Fibroblast of skin of scalp (primary cell): ENCODE data around the gene CXCL6. TPM values are rescaled to one million over a fixed set of nuclear protein-coding genes. Genes with fewer than 3 reads are reported as not detected.

ENCODE experiments used
- DNase-seq: peaks from one replicate; pipeline ENCODE4 v3.0.0-alpha.2; 2013
- polyA plus RNA-seq, 2 experiments: library from polyadenylated mRNA; unstranded; fragments of 120-200 nt; gene quantifications; one replicate each; pipeline ENCODE4 v1.2.1, GENCODE V29; 2013; ENCODE audit not compliant: insufficient read length in 2 of 2

CXCL6 gene
- polyA plus RNA-seq (2013, experiment 1 of 2; ENCODE audit: insufficient read length), result 5.2 TPM
- 4.1 TPM for polyA plus RNA-seq (2013, experiment 2 of 2; ENCODE audit: insufficient read length)

- DNase-seq, result no peak
These were observed at the start of gene CXCL6 for GRCh38 chr4:73836373-73837279. TSS of gene CXCL6 (plus strand) at chr4:73836678. CDS start at chr4:73836751, 73 bp downstream.

GRCh38 chr4:73788411-73788810, 48.1 kb upstream of the CXCL6 start:
- no peak for DNase-seq

- DNase-seq, result no peak
These were observed 37.6 kb upstream of the CXCL6 start for GRCh38 chr4:73798842-73799241.

- DNase-seq, result no peak
These were observed 36.3 kb upstream of the CXCL6 start for GRCh38 chr4:73800206-73800605.

GRCh38 chr4:73801692-73802091, 34.8 kb upstream of the CXCL6 start:
- no peak for DNase-seq

GRCh38 chr4:73803213-73803612, 33.3 kb upstream of the CXCL6 start:
- DNase-seq, result no peak

GRCh38 chr4:73810191-73810590, 26.3 kb upstream of the CXCL6 start:
- no peak for DNase-seq

- DNase-seq, result no peak
These were observed 24.6 kb upstream of the CXCL6 start for GRCh38 chr4:73811841-73812240.

- no peak for DNase-seq
These were observed 21.8 kb upstream of the CXCL6 start for GRCh38 chr4:73814679-73815078.

- no peak for DNase-seq
These were observed 21.3 kb upstream of the CXCL6 start for GRCh38 chr4:73815145-73815544.

- peak; percentile 88 for DNase-seq
These were observed 19.7 kb upstream of the CXCL6 start for GRCh38 chr4:73816814-73817213.

- DNase-seq, result no peak
These were observed 19.1 kb upstream of the CXCL6 start for GRCh38 chr4:73817341-73817740.

- DNase-seq, result no peak
These were observed 15.2 kb upstream of the CXCL6 start for GRCh38 chr4:73821325-73821724.

GRCh38 chr4:73822389-73822788, 14.1 kb upstream of the CXCL6 start:
- no peak for DNase-seq

GRCh38 chr4:73822812-73823504, 13.5 kb upstream of the CXCL6 start:
- no peak for DNase-seq

- DNase-seq, result no peak
These were observed 12.7 kb upstream of the CXCL6 start for GRCh38 chr4:73823760-73824159.

GRCh38 chr4:73828956-73829355, 7.5 kb upstream of the CXCL6 start:
- DNase-seq, result peak; percentile 29

GRCh38 chr4:73831569-73831968, 4.9 kb upstream of the CXCL6 start:
- peak; percentile 74 for DNase-seq

GRCh38 chr4:73832651-73833237, 3.7 kb upstream of the CXCL6 start:
- peak; percentile 54 for DNase-seq

- no peak for DNase-seq
These were observed 2.6 kb downstream of the CXCL6 start for GRCh38 chr4:73839071-73839470.

- DNase-seq, result no peak
These were observed 3.2 kb downstream of the CXCL6 start for GRCh38 chr4:73839715-73840114.

- DNase-seq, result no peak
These were observed 4.9 kb downstream of the CXCL6 start for GRCh38 chr4:73841243-73841925.

GRCh38 chr4:73842696-73843095, 6.2 kb downstream of the CXCL6 start:
- no peak for DNase-seq
